ENCODE data around the gene HNRNPUL2.
"Not testable (repeated sequence)": the region's sequence is repeated elsewhere in the genome, so short reads cannot be mapped to it uniquely, and the experiment has no call there.

HNRNPUL2 gene

GRCh38 chr11:62737196-62737595, 9.9 kb upstream of the HNRNPUL2 start:
- Mint-ChIP-seq H3K9me3 (no peaks in the 10 kb centered on the region), H3K27me3 (no peaks in the 10 kb centered on the region), H3K27ac (no peak overlapping the region), H3K4me1 (peaks cover 7% of the 10 kb centered on the region), H3K4me3 (no peak overlapping the region), H3K36me3 (peaks cover 7% of the 10 kb centered on the region)

- Mint-ChIP-seq H3K4me1 (peaks cover 26% of the 10 kb centered on the region), H3K27me3 (no peaks in the 10 kb centered on the region), H3K9me3 (no peaks in the 10 kb centered on the region), H3K27ac (peak overlapping the region; percentile 69), H3K4me3 (no peak overlapping the region), H3K36me3 (peaks cover 6% of the 10 kb centered on the region)
Measured at GRCh38 chr11:62732830-62733229, 5.6 kb upstream of the HNRNPUL2 start.

GRCh38 chr11:62730076-62730475, 2.8 kb upstream of the HNRNPUL2 start:
- H3K27me3 Mint-ChIP-seq, H3K9me3 Mint-ChIP-seq: not testable (repeated sequence)
- peak overlapping the region; percentile 97 for H3K4me3 Mint-ChIP-seq
- peak overlapping the region; percentile 76 for H3K27ac Mint-ChIP-seq
- H3K36me3 Mint-ChIP-seq, result peaks cover 15% of the 10 kb centered on the region
- H3K4me1 Mint-ChIP-seq, result peaks cover 33% of the 10 kb centered on the region

- peaks cover 47% of the 10 kb centered on the region for H3K4me1 Mint-ChIP-seq
- peak within 1 kb of the TSS; percentile 97 for H3K27ac Mint-ChIP-seq
- no peaks in the 10 kb centered on the region for H3K9me3 Mint-ChIP-seq
- peaks cover 24% of the 10 kb centered on the region for H3K36me3 Mint-ChIP-seq
- H3K27me3 Mint-ChIP-seq, result no peaks in the 10 kb centered on the region
- peak within 1 kb of the TSS; percentile 97 for H3K4me3 Mint-ChIP-seq
Measured at GRCh38 chr11:62728171-62728988, 1.1 kb upstream of the HNRNPUL2 start, which contains the start of gene TTC9C. Gene TTC9C, plus strand, starts transcription at chr11:62728486. Its CDS starts 363 bp downstream, at chr11:62728849.

- Mint-ChIP-seq H3K4me3 (peak overlapping the region; percentile 97), H3K36me3 (peaks cover 21% of the 10 kb centered on the region)
Measured at GRCh38 chr11:62727872-62728170, 564 bp upstream of the HNRNPUL2 start.

GRCh38 chr11:62726915-62727164, 417 bp downstream of the HNRNPUL2 start:
- Mint-ChIP-seq H3K36me3 (peaks cover 27% of the 10 kb centered on the region), H3K4me1 (peaks cover 54% of the 10 kb centered on the region), H3K27me3 (no peaks in the 10 kb centered on the region)

More at GRCh38 chr11:62727872-62728170, 564 bp upstream of the HNRNPUL2 start:
- peak overlapping the region; percentile 97 for H3K27ac Mint-ChIP-seq
- no peaks in the 10 kb centered on the region for H3K9me3 Mint-ChIP-seq
- H3K27me3 Mint-ChIP-seq, result no peaks in the 10 kb centered on the region
- H3K4me1 Mint-ChIP-seq, result peaks cover 45% of the 10 kb centered on the region

GRCh38 chr11:62726156-62726914, 922 bp downstream of the HNRNPUL2 start:
- Mint-ChIP-seq H3K27ac (peak overlapping the region; percentile 93), H3K36me3 (peaks cover 27% of the 10 kb centered on the region), H3K4me3 (peak overlapping the region; percentile 97), H3K27me3 (no peaks in the 10 kb centered on the region), H3K4me1 (peaks cover 56% of the 10 kb centered on the region), H3K9me3 (no peaks in the 10 kb centered on the region)

More at GRCh38 chr11:62726915-62727164, 417 bp downstream of the HNRNPUL2 start:
- Mint-ChIP-seq H3K4me3 (peak overlapping the region; percentile 97), H3K27ac (peak overlapping the region; percentile 97), H3K9me3 (no peaks in the 10 kb centered on the region)

- H3K9me3 Mint-ChIP-seq, result no peaks in the 10 kb centered on the region
- peaks cover 57% of the 10 kb centered on the region for H3K4me1 Mint-ChIP-seq
- H3K27ac Mint-ChIP-seq, result peak overlapping the region; percentile 93
- peak overlapping the region; percentile 97 for H3K4me3 Mint-ChIP-seq
- no peaks in the 10 kb centered on the region for H3K27me3 Mint-ChIP-seq
- peaks cover 33% of the 10 kb centered on the region for H3K36me3 Mint-ChIP-seq
Measured at GRCh38 chr11:62725646-62726045, 1.6 kb downstream of the HNRNPUL2 start.

- Mint-ChIP-seq H3K4me3 (peak overlapping the region; percentile 97), H3K27ac (peak overlapping the region; percentile 81), H3K9me3 (no peaks in the 10 kb centered on the region), H3K36me3 (peaks cover 42% of the 10 kb centered on the region), H3K27me3 (no peaks in the 10 kb centered on the region), H3K4me1 (peaks cover 59% of the 10 kb centered on the region)
Measured at GRCh38 chr11:62724171-62724570, 3.1 kb downstream of the HNRNPUL2 start.

- peaks cover 44% of the 10 kb centered on the region for H3K36me3 Mint-ChIP-seq
- H3K4me1 Mint-ChIP-seq, result peaks cover 60% of the 10 kb centered on the region
- no peaks in the 10 kb centered on the region for H3K27me3 Mint-ChIP-seq
- peak overlapping the region; percentile 41 for H3K27ac Mint-ChIP-seq
- H3K9me3 Mint-ChIP-seq, result no peaks in the 10 kb centered on the region
- no peak overlapping the region for H3K4me3 Mint-ChIP-seq
Measured at GRCh38 chr11:62721994-62722393, 5.3 kb downstream of the HNRNPUL2 start.

GRCh38 chr11:62719302-62719978, 7.8 kb downstream of the HNRNPUL2 start:
- H3K9me3 Mint-ChIP-seq, result no peaks in the 10 kb centered on the region
- H3K27me3 Mint-ChIP-seq, result no peaks in the 10 kb centered on the region
- peaks cover 43% of the 10 kb centered on the region for H3K36me3 Mint-ChIP-seq
- no peak overlapping the region for H3K4me3 Mint-ChIP-seq
- peak overlapping the region; percentile 38 for H3K27ac Mint-ChIP-seq
- peaks cover 61% of the 10 kb centered on the region for H3K4me1 Mint-ChIP-seq

GRCh38 chr11:62716816-62717215, 10.4 kb downstream of the HNRNPUL2 start:
- H3K4me1 Mint-ChIP-seq, result peaks cover 58% of the 10 kb centered on the region
- no peak overlapping the region for H3K4me3 Mint-ChIP-seq
- H3K36me3 Mint-ChIP-seq, result peaks cover 32% of the 10 kb centered on the region
- peak overlapping the region; percentile 62 for H3K27ac Mint-ChIP-seq
- H3K9me3 Mint-ChIP-seq, result no peaks in the 10 kb centered on the region
- H3K27me3 Mint-ChIP-seq, result no peaks in the 10 kb centered on the region

- Mint-ChIP-seq H3K4me3 (no peak overlapping the region), H3K4me1 (peaks cover 52% of the 10 kb centered on the region), H3K36me3 (peaks cover 31% of the 10 kb centered on the region), H3K9me3 (no peaks in the 10 kb centered on the region), H3K27ac (peak overlapping the region; percentile 55), H3K27me3 (no peaks in the 10 kb centered on the region)
Measured at GRCh38 chr11:62716206-62716605, 11.1 kb downstream of the HNRNPUL2 start.

- peak overlapping the region; percentile 55 for H3K27ac Mint-ChIP-seq
- H3K4me3 Mint-ChIP-seq, result no peak overlapping the region
- peaks cover 28% of the 10 kb centered on the region for H3K36me3 Mint-ChIP-seq
- peaks cover 51% of the 10 kb centered on the region for H3K4me1 Mint-ChIP-seq
- H3K9me3 Mint-ChIP-seq, result no peaks in the 10 kb centered on the region
- H3K27me3 Mint-ChIP-seq, result no peaks in the 10 kb centered on the region
Measured at GRCh38 chr11:62715150-62716130, 11.8 kb downstream of the HNRNPUL2 start.

GRCh38 chr11:62713343-62713742, 13.9 kb downstream of the HNRNPUL2 start:
- Mint-ChIP-seq H3K36me3 (peaks cover 19% of the 10 kb centered on the region), H3K4me1 (peaks cover 57% of the 10 kb centered on the region), H3K9me3 (no peaks in the 10 kb centered on the region)

More at GRCh38 chr11:62713343-62713742, 13.9 kb downstream of the HNRNPUL2 start:
- Mint-ChIP-seq H3K4me3 (no peak overlapping the region), H3K27me3 (no peaks in the 10 kb centered on the region), H3K27ac (peak overlapping the region; percentile 80)
